ENCODE data around the gene BTBD8.

BTBD8 gene

DNA sequence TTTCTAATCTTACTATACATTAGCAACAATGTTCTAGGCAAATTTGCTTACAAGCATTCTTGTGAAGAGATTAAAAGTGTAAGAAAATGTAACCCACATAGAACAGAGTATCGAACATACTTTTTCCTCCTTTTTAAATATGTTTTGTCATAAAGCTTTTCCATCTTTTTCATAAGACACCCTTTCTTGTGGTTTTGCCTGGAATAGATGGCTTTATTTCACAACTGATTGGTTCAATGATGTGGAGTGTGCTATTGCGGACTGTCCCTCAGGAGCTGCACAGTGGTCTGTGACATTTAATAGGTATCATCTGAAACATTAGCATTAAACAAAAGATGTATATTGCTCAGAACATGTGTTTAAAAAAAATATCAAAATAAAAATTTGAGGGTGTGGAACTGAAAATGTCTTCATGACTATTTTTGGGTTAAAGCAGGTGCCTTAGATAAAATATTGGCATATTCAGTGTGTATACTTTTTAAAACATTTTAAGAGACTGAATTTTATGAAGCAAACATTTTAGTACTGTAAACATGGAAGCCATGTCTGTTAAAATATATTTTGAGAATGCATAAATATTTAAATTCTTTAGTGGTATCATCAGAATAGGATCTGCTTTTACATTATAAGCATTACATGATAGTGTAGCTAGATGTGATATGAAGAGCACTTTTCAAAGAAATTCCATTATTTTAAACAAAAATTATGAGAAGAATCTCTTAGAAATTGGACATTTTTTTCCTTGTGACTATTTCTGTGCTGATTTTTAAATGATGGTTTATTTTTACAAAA, 89.3 kb downstream of the BTBD8 start:
- in situ Hi-C loops (cut with MboI; ENCODE audit: low pct_unique_long_range_greater_than_20kb, low sequenced_read_pairs): no loop called here
- no peak for DNase-seq

DNA sequence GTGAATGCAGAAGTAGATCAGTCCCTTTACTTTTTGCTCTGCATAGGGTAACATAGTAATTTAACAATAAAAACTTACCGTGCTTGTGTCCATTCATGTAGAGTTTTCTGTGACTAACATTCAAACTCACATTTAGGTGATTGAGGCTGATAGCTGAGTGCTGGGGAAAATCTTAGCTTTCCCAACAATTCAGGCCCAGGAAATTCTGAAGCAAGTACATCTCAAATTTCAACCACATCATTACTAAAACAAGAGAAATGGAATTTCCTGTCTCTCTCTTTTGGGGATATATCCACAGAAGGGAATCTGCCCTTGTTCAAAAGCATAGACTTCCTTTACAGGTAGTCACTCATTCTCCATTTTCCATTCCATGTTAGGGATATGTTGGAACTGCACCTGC, 104.5 kb downstream of the BTBD8 start:
- no peak for DNase-seq
- in situ Hi-C loops (cut with MboI; ENCODE audit: low pct_unique_long_range_greater_than_20kb, low sequenced_read_pairs): no loop called here

DNA sequence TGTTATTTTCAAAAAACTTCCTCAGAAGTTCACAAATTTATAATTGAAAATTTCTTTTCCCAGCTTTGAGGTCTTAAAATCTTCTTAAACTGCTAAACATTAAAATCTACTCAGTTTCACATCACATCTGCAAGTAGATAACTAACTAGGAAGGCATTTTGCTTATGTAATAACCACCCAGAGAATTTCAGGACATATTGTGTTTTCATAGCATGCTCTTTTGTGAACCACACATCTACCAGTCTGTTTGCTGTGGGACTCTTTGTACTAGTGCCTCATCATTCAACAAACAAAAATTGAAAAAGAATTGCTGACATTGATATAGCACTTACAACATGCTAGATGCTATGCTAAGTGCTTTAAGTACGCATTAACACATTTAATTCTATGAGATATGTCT, 105.9 kb downstream of the BTBD8 start:
- no peak for DNase-seq
- in situ Hi-C loops (cut with MboI; ENCODE audit: low pct_unique_long_range_greater_than_20kb, low sequenced_read_pairs): no loop called here

DNA sequence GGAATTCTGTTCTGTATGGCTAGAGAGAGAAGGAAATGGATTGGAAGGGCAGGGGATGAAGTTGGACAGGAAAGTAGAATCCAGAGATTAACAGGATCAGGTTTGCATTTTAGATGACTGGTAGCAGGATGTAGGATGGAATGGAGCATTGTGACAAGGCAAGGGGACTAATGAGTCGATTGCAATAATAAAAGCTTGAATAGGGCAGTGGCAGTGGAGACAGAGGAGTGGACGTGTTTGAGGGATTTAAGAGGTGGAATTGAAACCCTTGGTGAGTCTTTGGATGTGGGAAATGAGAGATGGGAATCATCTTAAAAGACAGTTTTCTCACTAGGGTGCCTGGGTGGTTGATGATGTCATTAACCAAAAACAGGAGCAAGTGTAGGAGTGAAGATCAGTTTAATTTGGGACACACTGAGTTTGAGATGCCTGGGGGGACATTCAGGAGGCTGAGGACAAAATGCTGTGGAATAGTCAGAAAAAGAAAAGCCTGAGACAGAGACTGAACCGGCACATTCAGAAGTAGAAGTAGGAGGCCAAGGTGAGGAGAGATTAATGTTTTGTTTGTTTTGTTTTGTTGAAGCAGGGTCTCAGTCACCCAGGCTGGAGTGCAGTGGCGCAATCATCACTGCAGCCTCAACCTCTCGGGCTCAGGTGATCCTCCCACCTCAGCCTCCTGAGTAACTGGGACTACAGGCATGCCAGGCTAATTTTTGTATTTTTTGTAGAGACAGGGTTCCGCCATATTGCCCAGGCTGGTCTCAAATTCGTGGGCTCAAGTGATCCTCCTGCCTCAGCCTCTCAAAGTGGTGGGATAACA, 108.5 kb downstream of the BTBD8 start:
- in situ Hi-C loops (cut with MboI; ENCODE audit: low pct_unique_long_range_greater_than_20kb, low sequenced_read_pairs): no loop called here
- DNase-seq: no peak

DNA sequence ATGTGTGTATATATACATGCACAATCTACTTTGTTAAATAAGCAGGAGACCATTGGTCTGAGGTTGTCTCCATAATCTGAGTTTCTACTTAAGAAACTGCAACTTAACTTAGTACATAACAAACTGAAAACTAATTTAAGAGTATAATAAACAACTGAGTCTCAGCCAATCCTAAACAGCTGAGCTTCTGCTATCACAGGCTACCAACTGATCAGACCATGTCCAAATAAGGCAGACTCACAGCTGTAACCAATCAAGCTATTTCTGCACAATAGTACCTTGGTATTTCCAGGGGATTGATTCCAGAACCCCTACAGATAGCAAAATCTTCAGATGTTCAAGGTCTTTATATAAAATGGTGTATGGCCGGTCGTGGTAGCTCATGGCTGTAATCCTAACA, 111.6 kb downstream of the BTBD8 start:
- no peak for DNase-seq
- in situ Hi-C loops (cut with MboI; ENCODE audit: low pct_unique_long_range_greater_than_20kb, low sequenced_read_pairs): no loop called here

DNA sequence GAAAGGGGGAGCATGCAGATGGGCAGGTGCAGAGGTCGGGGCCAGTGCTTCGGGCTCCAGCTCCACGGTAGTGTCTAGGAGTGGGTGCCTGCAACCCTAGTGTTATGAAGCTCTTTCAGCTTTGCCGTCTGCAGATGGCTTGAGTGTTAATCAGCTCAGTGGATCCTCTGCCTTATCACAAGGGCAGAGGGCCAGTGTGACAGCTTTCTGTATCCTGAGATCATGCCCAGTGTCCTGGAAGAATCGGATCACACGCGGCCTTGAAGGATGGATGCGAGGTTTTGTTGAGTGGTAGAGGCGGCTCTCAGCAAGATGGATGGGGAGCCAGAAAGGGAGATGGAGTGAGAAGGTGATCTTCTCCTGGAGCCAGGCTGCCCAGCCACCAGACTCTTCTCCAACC, 112.1 kb downstream of the BTBD8 start:
- in situ Hi-C loops (cut with MboI; ENCODE audit: low pct_unique_long_range_greater_than_20kb, low sequenced_read_pairs): no loop called here
- DNase-seq: no peak

DNA sequence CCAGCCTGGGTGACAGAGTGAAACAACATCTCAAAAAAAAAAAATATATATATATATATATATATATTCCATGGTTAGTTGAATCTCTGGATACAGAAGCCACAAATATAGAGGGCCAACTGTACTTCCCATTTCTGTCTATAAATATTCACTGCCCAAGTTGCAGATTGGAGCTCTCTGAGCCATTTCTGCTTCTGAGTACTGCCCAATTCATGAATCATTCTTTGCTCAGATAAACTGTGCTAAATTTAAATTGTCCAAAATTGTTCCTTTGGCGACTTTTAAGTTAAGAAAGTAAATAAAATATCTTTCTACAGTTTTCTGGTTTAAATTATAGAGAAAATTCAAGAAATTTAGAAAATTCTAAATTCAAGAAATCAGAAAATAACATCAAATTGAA, 114.4 kb downstream of the BTBD8 start:
- DNase-seq: peak; percentile 24
- in situ Hi-C loops (cut with MboI; ENCODE audit: low pct_unique_long_range_greater_than_20kb, low sequenced_read_pairs): no loop called here

DNA sequence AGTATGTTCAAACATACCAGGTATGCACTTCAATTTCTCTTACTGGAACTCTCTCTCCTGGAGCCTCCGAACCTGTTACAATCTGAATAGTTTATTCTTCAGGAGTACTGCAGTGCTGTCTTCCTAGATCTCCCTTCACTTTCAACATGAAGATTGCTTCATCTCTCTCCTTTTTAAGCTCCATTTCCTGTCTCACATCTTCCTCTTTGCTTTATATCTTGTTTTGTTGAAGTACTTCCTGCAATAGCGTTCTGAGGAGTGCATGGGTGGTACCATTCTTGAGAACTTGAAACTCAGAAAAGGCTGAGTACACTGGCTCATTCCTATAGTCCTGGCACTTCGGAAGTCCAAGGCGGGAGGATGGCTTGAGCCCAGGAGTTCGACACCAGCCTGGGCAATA, 121.8 kb downstream of the BTBD8 start:
- peak; percentile 69 for DNase-seq
- in situ Hi-C loops (cut with MboI; ENCODE audit: low pct_unique_long_range_greater_than_20kb, low sequenced_read_pairs): no loop called here

DNA sequence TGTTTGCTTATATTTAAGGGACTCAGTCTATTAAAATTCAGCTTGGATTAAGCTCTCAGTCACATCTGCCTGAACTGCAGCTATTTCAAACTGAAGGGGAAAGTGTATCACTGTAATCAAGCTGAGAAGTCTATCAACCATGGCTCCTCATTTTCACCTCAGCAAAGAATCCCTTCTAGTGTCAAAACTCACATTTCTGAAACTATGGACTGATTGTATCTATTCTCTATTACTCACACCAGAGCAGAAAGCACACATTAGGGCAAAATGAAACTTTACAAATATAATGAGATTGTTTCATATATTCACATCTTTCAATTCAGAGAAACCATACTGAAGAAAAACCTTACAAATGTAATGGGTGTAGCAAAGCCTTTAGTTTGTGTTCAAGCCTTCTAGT, 123.0 kb downstream of the BTBD8 start:
- DNase-seq: no peak
- in situ Hi-C loops (cut with MboI; ENCODE audit: low pct_unique_long_range_greater_than_20kb, low sequenced_read_pairs): no loop called here

DNA sequence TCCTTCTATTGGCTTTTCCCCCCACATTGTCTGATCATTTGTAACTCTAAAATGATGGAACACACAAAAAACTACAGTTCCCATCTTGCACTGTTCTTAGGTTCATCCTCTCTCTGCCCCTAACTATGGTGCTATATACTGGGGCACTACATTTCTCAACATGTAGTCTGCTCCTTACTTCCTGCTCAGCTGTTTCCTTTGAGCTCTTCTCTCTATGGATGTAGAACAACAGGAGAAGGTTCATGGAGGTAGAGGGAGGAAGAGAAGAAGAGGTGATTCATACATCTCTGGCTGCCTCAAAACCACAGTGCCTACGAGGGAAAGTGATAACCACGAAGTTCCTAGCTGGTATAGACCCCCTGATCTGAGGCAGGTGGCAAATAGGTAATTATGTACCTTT, 130.6 kb downstream of the BTBD8 start:
- in situ Hi-C loops (cut with MboI; ENCODE audit: low pct_unique_long_range_greater_than_20kb, low sequenced_read_pairs): no loop called here
- peak; percentile 51 for DNase-seq

DNA sequence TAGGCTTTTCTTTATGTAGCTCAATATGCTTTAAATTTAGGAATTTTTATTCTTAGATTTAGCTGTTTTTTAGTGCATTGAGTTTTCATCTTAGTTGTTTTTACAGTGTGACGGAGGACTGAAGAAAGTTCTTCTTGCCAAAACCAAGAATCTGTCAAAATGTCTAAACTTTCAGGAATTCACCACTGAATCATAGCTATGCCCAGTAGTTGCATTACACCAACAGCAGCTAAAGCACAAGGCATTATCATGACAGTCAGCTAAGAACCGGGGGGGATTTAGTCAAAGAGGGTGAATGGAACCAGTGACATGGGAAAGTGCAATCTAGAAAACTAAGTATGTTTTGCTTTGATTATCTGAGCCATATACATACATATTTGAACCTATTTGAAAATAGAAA, 131.0 kb downstream of the BTBD8 start:
- DNase-seq: no peak
- in situ Hi-C loops (cut with MboI; ENCODE audit: low pct_unique_long_range_greater_than_20kb, low sequenced_read_pairs): no loop called here

DNA sequence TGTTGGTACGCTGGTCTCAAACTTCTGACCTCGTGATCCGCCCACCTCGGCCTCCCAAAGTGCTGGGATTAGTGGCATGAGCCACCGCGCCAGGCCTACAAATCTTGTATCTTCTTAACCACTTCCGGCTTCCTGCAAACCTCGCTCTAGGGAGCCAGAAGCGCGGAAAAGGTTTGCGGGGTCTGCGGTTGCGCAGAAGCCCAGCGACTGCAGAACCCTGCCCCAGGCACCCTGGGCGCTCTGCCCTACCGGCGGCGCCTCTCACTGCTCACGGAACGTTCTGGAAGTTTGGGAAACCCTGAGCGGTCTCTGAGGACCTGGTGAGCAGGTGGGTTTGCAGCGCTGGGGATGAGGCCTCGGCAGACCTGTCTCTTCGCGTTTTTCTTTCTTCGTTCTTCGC, 137.6 kb downstream of the BTBD8 start, which contains the start of gene C1orf146:
TSS of gene C1orf146 (plus strand) at position 195 of the 400 bp plus-strand sequence. CDS start 13,506 bp downstream, outside the sequence.
- in situ Hi-C loops (cut with MboI; ENCODE audit: low pct_unique_long_range_greater_than_20kb, low sequenced_read_pairs): no loop called here
- no peak for DNase-seq

DNA sequence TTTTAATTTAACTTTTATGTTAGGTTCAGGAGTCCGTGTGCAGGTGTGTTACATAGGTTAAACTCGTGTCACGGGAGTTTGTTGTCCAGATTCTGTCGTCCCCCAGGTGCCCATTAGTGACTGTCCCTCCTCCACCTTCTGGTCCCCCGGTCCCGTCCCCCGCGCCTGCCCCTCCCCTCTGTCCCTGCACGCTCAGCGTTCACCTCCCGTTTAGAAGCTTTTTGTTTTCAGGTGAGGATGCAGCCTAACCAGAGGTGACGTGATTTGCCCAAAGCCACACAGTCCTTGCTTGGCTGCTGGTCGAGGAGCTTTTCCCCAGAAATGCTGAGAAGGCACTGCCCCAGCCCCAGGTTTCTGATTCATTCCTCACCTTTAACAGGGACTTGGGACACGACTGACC, 138.4 kb downstream of the BTBD8 start:
- in situ Hi-C loops (cut with MboI; ENCODE audit: low pct_unique_long_range_greater_than_20kb, low sequenced_read_pairs): no loop called here

DNA sequence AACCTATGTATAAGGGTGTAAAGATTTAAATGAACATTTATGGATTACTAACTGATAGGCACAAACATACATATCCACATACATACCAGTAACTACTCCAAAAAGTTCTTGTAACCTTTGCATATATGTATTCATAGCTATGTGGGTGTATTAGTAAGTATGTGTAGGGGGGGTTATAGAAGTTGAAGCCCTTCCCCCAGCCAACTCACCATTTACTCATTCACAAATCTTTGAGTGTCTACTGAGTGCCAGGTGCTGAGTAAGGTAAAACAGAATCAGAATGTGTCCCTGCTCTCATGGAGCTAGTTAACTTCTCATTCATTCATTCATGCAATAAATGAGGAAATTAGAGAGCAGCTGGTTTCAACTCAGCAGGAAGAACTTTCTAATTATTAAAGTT, 138.9 kb downstream of the BTBD8 start:
- in situ Hi-C loops (cut with MboI; ENCODE audit: low pct_unique_long_range_greater_than_20kb, low sequenced_read_pairs): no loop called here
- no peak for DNase-seq

More for the DNA sequence above, 138.4 kb downstream of the BTBD8 start:
- DNase-seq: no peak

DNA sequence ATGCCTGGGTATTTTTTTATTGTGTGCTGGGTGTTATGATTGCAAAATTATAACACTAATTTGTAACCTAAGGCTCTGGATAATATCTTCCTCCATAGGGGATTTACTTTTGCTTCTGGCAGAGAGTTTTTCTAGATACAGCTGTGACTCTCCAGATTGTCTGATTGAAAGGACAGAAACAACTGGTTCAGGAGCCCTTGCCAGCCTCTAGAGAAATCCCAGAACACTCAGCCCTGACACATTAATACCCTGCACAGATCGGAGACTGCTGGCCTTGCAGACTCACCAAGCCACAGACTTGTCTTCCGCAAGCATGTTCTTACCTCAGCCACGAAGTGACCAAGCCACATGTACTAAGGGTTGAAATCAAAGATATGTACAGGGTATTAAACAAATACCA, 148.3 kb downstream of the BTBD8 start:
- in situ Hi-C loops (cut with MboI; ENCODE audit: low pct_unique_long_range_greater_than_20kb, low sequenced_read_pairs): no loop called here
- no peak for DNase-seq

DNA sequence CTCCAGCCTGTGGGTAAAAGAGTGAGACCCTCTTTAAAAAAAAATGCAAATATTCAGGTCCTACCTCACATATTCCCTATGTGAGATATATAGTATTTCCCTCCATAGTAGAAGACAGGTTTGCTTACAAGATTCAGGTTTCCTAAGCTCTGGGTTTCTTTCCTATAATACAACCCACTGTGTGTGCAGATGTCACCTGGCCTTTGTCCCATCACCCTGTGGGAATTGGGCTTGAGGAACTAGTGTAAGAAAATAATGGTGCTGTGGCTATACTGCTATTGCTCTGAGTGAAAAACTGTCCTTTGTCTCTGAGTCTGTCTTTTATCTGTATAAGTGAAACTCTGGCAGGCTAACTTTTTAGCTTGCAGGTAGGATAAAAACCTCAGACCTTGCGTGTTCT, 150.6 kb downstream of the BTBD8 start:
- no peak for DNase-seq
- in situ Hi-C loops (cut with MboI; ENCODE audit: low pct_unique_long_range_greater_than_20kb, low sequenced_read_pairs): no loop called here

Data from KBM-7 (cell line).